Daoy (cell line): ENCODE measurements around the gene SLC2A8. TPM values are rescaled to one million over a fixed set of nuclear protein-coding genes. Genes with fewer than 3 reads are reported as not detected.

Source experiments
- DNase-seq: peaks from one replicate; pipeline ENCODE4 v3.0.0-alpha.2; 2015; ENCODE audit warnings: low read depth
- total RNA-seq: library from RNA; depleted of rRNA; stranded (reverse); fragments of >200 nt; shearing (Covaris generic); gene quantifications from 2 replicates; pipeline ENCODE4 v1.2.3, GENCODE V29; 2014; rRNA removed

SLC2A8 gene
- total RNA-seq, 1 experiment from 2014 or later = 11.4 TPM

DNA sequence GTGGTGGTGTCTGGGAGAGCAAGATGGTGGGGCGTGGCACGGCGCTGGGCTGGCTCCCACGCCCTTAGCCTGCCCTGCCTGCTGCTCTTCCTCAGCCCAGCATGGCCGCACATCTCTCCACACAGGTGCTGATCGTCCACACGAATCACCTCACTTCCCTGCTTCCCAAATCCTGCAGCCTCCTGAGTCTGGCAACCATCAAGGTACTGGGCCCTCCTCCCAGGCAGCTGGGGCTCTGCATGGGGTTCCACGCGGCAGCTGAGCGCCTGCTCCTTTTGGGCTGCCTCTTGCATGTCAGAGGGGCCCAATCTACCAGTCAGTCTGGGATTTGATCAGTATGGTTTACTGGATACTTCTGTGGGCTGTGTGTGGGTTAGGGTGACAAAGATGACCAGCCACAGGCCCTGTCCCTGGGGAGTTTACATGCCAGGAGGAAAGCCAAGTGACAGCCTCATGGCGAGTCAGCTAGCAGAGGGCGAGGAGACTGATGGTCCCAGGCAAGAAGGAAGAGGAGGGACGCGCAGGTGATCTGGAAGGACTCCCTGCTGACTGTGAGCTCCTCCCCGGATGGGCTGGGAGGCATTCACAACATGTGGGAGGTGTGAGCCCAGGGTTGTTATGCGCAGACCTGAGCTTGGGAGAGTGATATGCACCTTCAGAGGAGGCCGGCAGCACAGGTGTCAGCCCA, 60.4 kb downstream of the SLC2A8 start:
- DNase-seq = no peak

Other genes with a start within 250 kb of the SLC2A8 start
- 3.5 and 14.0 TPM in 2 replicates for gene GARNL3, start 132.4 kb upstream of the SLC2A8 start, total RNA-seq
- gene ZNF79, start 27.2 kb downstream of the SLC2A8 start, total RNA-seq = 6.0 and 13.5 TPM in 2 replicates
- 2,254 and 2,503 TPM in 2 replicates for gene RPL12, start 54.2 kb downstream of the SLC2A8 start, total RNA-seq
- gene LRSAM1, start 54.3 kb downstream of the SLC2A8 start, total RNA-seq = 13.4 and 13.5 TPM in 2 replicates
- 26.3 and 41.9 TPM in 2 replicates for gene STXBP1, start 215.1 kb downstream of the SLC2A8 start, total RNA-seq